ENCODE data around the gene TES.

TES gene

GRCh38 chr7:116259156-116259870 is 49.0 kb downstream of the TES start:
- H3K79me2 ChIP-seq: no peaks in the 10 kb centered on the region
- H3K4me3 ChIP-seq (ENCODE audit: low read depth, low read length): no peak overlapping the region
- no peak for TF ChIP-seq CTCF (IDR thresholded peaks at IDR 0.05)
- H2AFZ ChIP-seq: no peak overlapping the region
- H3K36me3 ChIP-seq (ENCODE audit: control insufficient read depth, insufficient read depth, low read length): no peaks in the 10 kb centered on the region
- no peaks in the 10 kb centered on the region for H3K27me3 ChIP-seq (ENCODE audit: control insufficient read depth, insufficient read depth, low read length)
- no peak overlapping the region for H3K27ac ChIP-seq
- H3K4me2 ChIP-seq (ENCODE audit: low read length): no peak overlapping the region
- no peaks in the 10 kb centered on the region for H3K4me1 ChIP-seq
- no peak overlapping the region for H3K9ac ChIP-seq
- no peaks in the 10 kb centered on the region for H3K9me3 ChIP-seq (ENCODE audit: control insufficient read depth, low read length)

- no peaks in the 10 kb centered on the region for H3K9me3 ChIP-seq (ENCODE audit: control insufficient read depth, low read length)
- H3K4me1 ChIP-seq: no peaks in the 10 kb centered on the region
- H3K27me3 ChIP-seq (ENCODE audit: control insufficient read depth, insufficient read depth, low read length): no peaks in the 10 kb centered on the region
- H3K36me3 ChIP-seq (ENCODE audit: control insufficient read depth, insufficient read depth, low read length): no peaks in the 10 kb centered on the region
- H2AFZ ChIP-seq: no peak overlapping the region
- TF ChIP-seq CTCF (IDR thresholded peaks at IDR 0.05): no peak
- no peak overlapping the region for H3K4me3 ChIP-seq (ENCODE audit: low read depth, low read length)
- H3K9ac ChIP-seq: no peak overlapping the region
- H3K79me2 ChIP-seq: no peaks in the 10 kb centered on the region
- no peak overlapping the region for H3K4me2 ChIP-seq (ENCODE audit: low read length)
- H3K27ac ChIP-seq: no peak overlapping the region
Observed at GRCh38 chr7:116259871-116260440, 49.6 kb downstream of the TES start.

- no peak overlapping the region for H3K4me2 ChIP-seq (ENCODE audit: low read length)
Observed at GRCh38 chr7:116261904-116262303, 51.6 kb downstream of the TES start.

GRCh38 chr7:116265881-116266280 is 55.5 kb downstream of the TES start:
- no peaks in the 10 kb centered on the region for H3K9me3 ChIP-seq (ENCODE audit: control insufficient read depth, low read length)
- H2AFZ ChIP-seq: no peak overlapping the region
- no peak overlapping the region for H3K4me3 ChIP-seq (ENCODE audit: low read depth, low read length)
- no peaks in the 10 kb centered on the region for H3K36me3 ChIP-seq (ENCODE audit: control insufficient read depth, insufficient read depth, low read length)
- H3K4me1 ChIP-seq: no peaks in the 10 kb centered on the region
- no peak overlapping the region for H3K27ac ChIP-seq
- H3K9ac ChIP-seq: no peak overlapping the region
- no peaks in the 10 kb centered on the region for H3K27me3 ChIP-seq (ENCODE audit: control insufficient read depth, insufficient read depth, low read length)
- no peak for TF ChIP-seq CTCF (IDR thresholded peaks at IDR 0.05)
- H3K79me2 ChIP-seq: no peaks in the 10 kb centered on the region
- no peak overlapping the region for H3K4me2 ChIP-seq (ENCODE audit: low read length)

More at GRCh38 chr7:116261904-116262303, 51.6 kb downstream of the TES start:
- Histone ChIP-seq H3K4me3 (ENCODE audit: low read depth, low read length) (no peak overlapping the region), H3K36me3 (ENCODE audit: control insufficient read depth, insufficient read depth, low read length) (no peaks in the 10 kb centered on the region), H3K9me3 (ENCODE audit: control insufficient read depth, low read length) (no peaks in the 10 kb centered on the region), H3K27ac (no peak overlapping the region), H3K4me1 (no peaks in the 10 kb centered on the region), H3K9ac (no peak overlapping the region), H3K27me3 (ENCODE audit: control insufficient read depth, insufficient read depth, low read length) (no peaks in the 10 kb centered on the region), H3K79me2 (no peaks in the 10 kb centered on the region), H2AFZ (no peak overlapping the region)
- TF ChIP-seq CTCF (IDR thresholded peaks at IDR 0.05): no peak

- Histone ChIP-seq H3K4me3 (ENCODE audit: low read depth, low read length) (no peak overlapping the region), H3K36me3 (ENCODE audit: control insufficient read depth, insufficient read depth, low read length) (no peaks in the 10 kb centered on the region), H3K79me2 (no peaks in the 10 kb centered on the region), H3K4me1 (no peaks in the 10 kb centered on the region), H3K9me3 (ENCODE audit: control insufficient read depth, low read length) (no peaks in the 10 kb centered on the region), H3K27me3 (ENCODE audit: control insufficient read depth, insufficient read depth, low read length) (no peaks in the 10 kb centered on the region), H3K4me2 (ENCODE audit: low read length) (no peak overlapping the region), H3K27ac (no peak overlapping the region), H2AFZ (no peak overlapping the region), H3K9ac (no peak overlapping the region)
- no peak for TF ChIP-seq CTCF (IDR thresholded peaks at IDR 0.05)
Observed at GRCh38 chr7:116269466-116269865, 59.1 kb downstream of the TES start.

Measured in parathyroid adenoma (tissue), 2 donors.